NCI-H1930 (cell line): ENCODE results near the gene PHOSPHO2.
A peak's percentile ranks its signal among the peaks of the same experiment; 100 is the strongest.

Source experiments
- DNase-seq, 2 experiments: peaks; one replicate each; lab custom pipeline; 2025; lab: John Stamatoyannopoulos, UW

The PHOSPHO2 gene, protein sequence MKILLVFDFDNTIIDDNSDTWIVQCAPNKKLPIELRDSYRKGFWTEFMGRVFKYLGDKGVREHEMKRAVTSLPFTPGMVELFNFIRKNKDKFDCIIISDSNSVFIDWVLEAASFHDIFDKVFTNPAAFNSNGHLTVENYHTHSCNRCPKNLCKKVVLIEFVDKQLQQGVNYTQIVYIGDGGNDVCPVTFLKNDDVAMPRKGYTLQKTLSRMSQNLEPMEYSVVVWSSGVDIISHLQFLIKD

DNA sequence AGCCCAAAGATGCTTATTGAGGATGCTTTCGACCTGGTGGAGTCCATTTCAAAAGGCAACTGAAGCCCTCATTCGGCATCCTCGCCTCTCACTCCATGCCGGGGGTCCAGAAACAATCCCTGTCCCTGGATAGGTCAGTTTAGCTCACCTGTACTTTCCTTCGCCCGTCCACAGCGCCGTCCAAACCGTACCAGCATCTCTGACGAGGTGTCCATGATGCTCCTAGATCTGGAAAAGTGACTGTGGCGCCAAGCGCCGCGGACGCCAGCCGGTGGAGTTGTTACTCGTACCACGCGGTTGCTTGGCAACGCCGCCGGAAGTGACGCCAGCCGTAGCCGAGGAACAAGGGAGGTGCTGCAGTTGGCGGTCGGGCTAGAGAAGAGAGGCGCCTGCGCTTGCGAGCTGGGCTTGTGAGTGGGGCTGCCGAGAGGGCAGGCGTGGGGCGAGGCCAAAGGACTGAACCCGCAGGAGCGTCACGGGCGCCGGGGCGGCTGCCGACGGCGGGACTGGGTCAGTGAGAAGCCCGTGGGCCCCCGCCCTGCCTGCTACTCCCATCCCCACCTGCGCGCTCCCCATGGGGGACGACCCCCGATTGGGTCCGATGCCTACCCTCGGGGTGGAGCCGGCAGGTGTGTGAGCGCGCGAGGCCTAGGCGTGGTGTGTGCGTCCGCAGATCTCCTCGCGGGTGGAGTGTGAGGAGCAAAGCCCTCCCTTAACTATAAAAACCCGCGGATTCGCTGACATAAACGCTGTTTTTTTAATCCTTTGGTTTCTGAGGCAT lies at the start of gene PHOSPHO2, which contains the start of gene CFAP210:
PHOSPHO2 (plus strand) TSS at position 357 of the 781 bp plus-strand sequence. CDS start 6,503 bp downstream, outside the sequence.
CFAP210 (minus strand) TSS at position 293 of the 781 bp plus-strand sequence; CDS start at position 215, 78 bp downstream.
- DNase-seq, result peak; percentile 95 to 97

- no peak for DNase-seq
Observed at GRCh38 chr2:169647496-169647895, 46.8 kb upstream of the PHOSPHO2 start.

GRCh38 chr2:169649278-169649677 lies 45.0 kb upstream of the PHOSPHO2 start:
- no peak for DNase-seq

GRCh38 chr2:169653636-169654035 lies 40.6 kb upstream of the PHOSPHO2 start:
- DNase-seq, result no peak

- no peak for DNase-seq
Observed at GRCh38 chr2:169656164-169656563, 38.1 kb upstream of the PHOSPHO2 start.

DNA sequence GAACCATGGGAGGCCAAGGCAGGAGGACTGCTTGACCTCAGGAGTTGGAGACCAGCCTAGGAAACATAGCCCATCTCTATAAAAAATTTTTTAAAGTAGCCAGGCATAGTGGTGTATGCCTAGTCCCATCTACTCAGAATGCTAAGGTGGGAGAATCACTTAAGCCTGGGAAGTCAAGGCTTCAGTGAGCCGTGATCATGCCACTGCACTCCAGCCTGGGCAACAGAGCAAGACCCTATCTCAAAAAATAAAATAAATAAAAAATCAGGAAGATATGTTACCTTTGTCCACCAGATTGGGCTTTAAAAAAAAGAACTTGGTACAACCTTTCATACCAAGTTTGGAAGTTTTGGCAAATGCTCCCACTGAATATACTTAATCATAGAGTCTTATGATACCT lies 35.4 kb upstream of the PHOSPHO2 start:
- DNase-seq, result no peak

DNA sequence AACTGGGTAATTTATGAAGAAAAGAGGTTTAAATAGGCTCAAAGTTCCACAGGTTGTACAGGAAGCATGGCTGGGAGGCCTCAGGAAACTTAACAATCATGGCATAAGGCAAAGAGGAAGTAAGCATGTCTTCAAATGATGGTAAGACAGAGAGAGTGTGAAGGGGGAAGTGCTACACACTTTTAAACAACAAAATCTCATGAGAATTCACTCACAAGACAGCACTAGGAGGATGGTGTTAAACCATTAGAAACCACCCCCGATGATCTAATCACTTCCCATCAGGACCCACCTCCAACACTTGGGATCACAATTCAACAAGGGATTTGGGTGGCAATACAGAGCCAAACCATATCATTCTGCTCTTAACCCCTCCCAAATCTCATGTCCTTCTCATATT lies 34.9 kb upstream of the PHOSPHO2 start:
- no peak for DNase-seq

DNA sequence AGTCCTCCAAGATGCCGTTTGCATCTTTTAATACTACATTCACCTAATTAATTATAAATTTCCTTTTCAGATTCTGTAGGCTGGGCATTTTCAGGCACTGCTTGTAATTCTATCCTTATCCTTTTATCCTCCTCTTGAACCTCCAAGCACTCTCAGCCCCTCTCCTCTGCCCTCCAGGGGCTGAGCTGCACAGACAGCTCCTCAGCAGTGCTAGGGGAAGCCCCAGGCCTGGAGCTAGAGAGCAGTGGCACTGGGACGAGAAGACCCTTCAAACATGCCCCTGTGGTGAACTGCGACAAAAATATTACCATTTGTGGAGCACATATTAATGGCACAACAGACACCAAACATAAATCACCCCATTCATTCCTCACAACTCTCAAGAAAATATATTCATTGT lies 33.0 kb upstream of the PHOSPHO2 start:
- DNase-seq, result no peak

GRCh38 chr2:169662744-169663143 lies 31.5 kb upstream of the PHOSPHO2 start:
- DNase-seq, result no peak

DNA sequence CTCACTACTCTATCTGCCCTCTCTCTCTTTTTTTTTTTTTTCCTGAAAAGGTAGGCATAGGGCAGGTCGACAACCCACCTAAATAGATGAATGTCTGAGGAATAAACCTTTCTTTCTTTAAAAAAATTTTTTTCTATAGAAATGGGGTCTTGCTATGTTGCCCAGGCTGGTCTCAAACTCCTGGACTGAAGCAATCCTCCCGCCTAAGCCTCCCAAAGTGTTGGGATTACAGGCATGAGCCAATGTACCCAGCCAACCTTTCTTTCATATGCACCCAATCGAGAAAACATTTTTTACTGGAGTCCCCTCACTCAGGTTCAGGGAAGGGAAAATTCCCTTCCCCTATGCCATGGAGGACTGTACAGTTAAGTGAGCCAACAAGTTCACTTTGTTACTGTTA lies 31.0 kb upstream of the PHOSPHO2 start:
- no peak for DNase-seq

DNA sequence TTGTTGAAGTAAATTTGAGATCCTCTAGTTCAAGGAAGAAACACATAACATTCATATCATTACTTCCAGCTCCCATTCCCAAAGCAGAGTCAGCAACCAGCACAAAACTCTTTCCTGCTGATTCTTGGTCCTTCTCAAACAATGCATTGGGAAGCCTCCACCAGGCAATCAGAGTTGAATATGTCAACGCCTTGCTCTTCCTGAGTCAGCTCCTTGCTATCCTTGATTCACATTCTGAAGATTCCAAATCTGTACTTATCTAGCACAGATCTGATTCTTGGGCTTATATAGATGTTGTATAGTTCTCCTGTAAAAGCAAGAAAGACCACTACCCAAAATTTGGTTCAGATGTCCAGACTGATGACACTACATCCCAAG lies 29.7 kb upstream of the PHOSPHO2 start:
- DNase-seq, result no peak

DNA sequence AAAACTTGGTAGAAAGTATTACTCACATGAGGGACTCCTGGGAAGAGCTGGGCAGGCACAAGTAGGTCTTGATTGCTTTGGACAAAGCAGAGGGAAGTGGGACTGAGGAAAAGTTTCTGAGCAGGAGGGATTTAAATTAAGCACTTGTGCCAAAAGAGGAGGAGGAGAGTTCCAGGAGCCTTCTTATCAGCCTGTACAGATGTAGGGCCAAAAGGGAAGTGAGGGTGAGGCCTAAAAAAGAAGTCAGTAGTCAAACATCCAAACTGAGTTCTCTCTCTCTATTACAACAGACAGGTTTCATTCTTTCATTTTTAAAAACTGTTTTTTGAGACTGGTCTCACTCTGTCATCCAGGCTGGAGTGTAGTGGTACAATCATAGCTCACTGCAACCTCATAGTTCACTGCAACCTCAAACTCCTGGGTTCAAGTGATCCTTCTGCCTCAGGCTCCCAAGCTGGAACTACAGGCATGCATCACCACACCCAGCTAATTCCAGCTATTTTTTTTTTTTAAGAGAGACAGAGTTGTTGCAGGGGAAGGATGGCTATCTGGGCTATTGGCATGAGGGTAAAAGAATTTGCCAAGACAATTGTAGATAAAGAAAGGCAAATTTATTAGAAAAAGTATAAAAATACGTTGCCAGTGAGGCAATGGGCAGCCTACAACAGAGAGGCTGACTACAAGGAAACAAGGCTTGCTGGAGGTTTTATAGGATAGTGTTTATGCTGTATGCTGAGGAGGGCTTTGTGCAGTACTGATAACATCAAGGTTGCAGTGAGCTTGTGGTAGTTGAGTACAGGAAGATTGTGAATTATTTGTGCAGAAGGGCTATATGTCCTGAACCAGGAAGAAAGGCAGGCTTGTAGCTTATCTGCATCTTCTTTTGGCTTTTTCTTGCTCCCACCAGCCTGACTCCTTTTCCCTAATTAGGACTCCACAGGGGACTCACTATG lies 29.0 kb upstream of the PHOSPHO2 start:
- DNase-seq, result no peak

DNA sequence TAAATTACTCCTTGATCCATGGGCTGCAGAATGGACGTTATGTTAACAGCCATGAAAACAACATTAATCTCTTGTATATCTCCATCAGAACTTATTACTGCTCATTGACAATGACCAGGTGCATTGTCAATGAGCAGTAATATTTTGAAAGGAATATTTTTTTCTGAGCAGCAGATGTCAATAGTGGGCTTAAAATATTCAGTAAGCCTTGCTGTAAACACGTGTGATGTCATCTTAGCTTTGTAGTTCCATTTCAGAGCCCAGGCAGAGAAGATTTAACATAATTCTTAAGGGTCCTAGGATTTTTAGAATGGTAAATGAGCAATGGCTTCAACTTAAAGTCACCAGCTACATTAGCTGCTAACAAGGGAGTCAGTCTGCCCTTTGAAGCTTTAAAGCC lies 26.7 kb upstream of the PHOSPHO2 start:
- no peak for DNase-seq

- no peak for DNase-seq
Observed at GRCh38 chr2:169670215-169670651, 24.0 kb upstream of the PHOSPHO2 start.

GRCh38 chr2:169670937-169671336 lies 23.3 kb upstream of the PHOSPHO2 start:
- no peak for DNase-seq

GRCh38 chr2:169672406-169672805 lies 21.9 kb upstream of the PHOSPHO2 start:
- DNase-seq, result no peak

DNA sequence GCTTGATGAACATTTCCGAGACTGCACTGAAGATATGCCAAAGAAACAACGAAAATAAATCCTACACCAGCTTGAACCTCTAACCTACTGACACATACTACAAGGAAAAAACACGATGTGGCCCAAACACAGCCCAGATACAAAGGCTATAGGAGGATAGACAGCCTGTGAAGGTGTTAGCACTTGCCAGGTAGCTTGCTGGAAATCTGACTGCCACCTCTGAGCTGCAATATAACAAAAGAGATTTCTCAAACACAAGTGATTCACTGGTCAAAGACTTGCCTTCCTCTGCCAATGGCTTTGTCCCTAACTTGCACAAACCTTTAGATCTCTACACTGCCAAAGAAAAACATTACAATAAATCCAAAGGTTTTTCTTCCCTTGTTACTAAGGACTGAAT lies 21.2 kb upstream of the PHOSPHO2 start:
- DNase-seq, result no peak

GRCh38 chr2:169673921-169674320 lies 20.3 kb upstream of the PHOSPHO2 start:
- DNase-seq, result no peak

GRCh38 chr2:169676357-169676756 lies 17.9 kb upstream of the PHOSPHO2 start:
- DNase-seq, result no peak

- DNase-seq, result no peak
Observed at GRCh38 chr2:169676850-169677249, 17.4 kb upstream of the PHOSPHO2 start.

DNA sequence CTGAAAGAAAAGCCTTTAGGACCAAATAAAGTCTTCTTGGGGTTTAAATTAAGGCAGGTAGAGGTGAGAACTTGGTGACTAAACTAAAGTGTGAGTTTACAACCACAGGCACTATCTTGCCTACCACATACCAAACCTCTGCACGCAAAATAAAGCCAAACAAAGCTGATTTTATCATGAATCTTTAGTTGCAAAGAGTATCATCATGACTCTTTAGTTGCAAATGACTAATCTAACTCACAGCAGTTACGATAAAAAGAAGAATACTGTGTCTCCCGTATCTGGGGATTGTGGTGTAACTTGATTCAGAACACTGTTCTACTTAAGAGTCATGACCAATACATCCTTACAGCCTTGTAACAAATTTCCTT lies 11.2 kb upstream of the PHOSPHO2 start:
- DNase-seq, result no peak

DNA sequence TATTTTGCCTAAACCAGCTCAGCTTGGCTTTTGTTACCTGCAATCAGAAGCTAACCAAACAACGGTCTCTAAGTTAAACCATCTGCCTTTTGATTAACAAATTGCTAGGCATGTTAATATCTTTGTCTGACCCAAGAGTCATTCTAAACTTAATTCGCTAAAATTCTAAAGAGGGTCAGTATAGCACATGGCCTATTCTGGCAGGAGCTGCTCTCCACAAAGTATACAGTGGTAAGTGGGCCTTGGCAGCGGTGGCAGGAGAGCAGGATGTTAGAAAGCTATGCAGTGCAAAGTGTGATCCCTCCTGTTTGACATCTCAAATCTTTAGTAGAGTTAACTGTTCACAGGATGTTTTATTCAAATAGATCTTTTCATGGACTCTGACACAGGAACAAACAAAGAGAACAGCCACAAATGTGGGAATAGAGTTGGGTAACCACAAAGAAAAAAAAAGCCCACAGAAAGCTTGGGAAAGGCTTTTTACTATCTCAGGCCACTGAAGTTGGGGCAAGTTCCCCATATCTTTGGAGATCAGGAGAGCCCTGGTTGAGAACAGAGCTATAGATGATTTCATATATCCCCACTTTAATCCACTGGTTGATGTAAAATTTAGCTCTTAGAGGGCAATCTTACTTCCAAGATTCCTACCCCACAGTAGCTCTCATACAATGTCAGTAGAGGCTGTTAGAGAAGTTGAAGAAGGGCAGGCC lies 10.7 kb upstream of the PHOSPHO2 start:
- no peak for DNase-seq
